Stimulated activated CD8-positive, alpha-beta memory T cell treated with anti-CD3 and anti-CD28 coated beads, Interleukin-15, amount 100 ng/mL, for 24 hours (primary cell): ENCODE results near the gene UVRAG.
"Not testable (repeated sequence)": the region's sequence is repeated elsewhere in the genome, so short reads cannot be mapped to it uniquely, and the experiment has no call there.

Experiments
- DNase-seq: peaks from one replicate; pipeline ENCODE4 v3.0.0-alpha.2; 2020; ENCODE audit warnings: low read depth

UVRAG gene

DNA sequence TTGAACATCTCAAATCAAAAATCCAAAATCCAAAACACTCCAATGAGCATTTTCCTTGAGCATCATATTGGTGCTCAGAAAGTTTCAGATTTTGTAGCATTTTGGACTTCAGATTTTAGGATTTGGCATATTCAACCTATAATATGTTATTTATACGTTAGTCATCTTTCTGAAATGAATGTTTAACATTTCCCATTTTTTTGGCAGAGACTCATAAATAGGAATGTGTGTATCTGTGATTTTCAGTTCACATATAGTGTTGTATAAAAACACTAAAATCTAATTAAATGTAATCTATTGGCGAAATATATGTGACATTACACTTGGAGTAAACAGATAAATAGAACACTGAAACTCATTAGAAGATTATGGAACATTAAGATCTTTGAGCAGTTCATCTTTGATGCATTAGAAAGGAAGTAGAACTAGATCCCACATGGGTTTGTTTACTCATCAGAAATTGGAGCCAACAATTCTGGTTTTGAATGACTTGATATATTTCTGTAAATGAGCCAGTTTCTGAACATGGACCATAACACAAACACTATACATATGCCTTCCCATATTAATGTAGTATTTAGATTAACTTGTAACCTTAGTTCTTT is 153.1 kb downstream of the UVRAG start:
- no peak for DNase-seq

DNA sequence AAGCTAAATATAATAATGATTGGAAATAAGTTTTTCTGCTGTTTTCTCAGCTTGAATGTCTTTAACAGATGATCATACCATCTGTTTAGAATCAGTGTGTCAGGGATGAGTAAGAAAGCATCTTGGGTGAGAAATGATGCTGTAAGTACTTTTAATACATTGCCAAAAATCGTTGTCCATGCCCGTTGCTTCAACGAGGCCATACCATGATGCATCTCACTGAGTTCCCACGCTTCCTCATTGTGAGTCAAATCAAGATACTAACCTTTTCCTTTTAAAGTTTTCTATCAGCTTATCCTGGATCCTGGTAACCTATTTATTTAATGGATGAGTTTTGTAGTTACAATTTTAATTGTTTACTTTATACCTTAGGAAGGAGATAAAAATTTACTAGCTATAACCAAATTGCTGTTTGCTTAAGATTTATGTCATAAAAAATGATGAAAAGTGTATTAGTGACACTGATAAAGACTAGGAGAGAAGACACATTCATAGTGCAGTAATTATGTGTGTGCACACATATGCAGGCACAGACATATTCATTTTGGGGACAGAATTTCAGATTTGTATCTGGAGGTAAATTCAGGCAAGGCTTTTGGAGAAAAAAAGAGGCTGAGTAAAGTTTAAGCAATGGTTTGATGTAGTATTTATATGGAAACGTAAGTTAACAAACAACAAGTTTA is 154.8 kb downstream of the UVRAG start:
- DNase-seq: no peak

DNA sequence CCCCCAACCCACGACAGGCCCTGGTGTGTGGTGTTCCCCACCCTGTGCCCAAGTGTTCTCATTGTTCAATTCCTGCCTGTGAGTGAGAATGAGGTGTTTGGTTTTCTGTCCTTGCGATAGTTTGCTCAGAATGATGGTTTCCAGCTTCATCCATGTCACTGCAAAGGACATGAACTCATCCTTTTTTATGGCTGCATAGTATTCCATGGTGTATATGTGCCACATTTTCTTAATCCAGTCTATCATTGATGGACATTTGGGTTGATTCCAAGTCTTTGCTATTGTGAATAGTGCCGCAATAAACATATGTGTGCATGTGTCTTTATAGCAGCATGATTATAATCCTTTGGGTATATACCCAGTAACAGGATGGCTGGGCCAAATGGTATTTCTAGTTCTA is 158.7 kb downstream of the UVRAG start:
- not testable (repeated sequence) for DNase-seq

DNA sequence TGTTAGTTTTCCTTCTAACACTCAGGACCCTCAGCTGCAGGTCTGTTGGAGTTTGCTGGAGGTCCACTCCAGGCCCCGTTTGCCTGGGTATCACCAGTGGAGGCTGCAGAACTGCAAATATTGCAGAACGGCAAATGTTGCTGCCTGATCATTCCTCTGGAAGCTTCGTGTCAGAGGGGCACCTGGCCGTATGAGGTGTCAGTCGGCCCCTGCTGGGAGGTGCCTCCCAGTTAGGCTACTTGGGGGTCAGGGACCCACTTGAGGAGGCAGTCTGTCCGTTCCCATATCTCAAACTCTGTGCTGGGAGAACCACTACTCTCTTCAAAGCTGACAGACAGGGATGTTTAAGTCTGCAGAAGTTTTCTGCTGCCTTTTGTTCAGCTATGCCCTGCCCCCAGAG is 164.1 kb downstream of the UVRAG start:
- not testable (repeated sequence) for DNase-seq

DNA sequence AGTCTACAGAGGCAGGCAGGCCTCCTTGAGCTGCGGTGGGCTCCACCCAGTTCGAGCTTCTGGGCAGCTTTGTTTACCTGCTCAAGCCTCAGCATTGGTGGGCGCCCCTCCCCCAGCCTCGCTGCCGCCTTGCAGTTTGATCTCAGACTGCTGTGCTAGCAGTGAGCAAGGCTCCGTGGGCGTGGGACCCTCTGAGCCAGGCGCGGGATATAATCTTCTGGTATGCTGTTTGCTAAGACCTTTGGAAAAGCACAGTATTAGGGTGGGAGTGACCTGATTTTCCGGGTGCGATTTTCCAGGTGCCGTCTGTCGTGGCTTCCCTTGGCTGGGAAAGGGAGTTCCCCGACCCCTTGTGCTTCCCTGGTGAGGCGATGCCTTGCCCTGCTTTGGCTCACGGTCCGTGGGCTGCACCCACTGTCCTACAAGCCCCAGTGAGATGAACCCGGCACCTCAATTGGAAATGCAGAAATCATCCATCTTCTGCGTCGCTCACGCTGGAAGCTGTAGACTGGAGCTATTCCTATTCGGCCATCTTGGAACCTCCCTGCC is 164.5 kb downstream of the UVRAG start:
- not testable (repeated sequence) for DNase-seq

DNA sequence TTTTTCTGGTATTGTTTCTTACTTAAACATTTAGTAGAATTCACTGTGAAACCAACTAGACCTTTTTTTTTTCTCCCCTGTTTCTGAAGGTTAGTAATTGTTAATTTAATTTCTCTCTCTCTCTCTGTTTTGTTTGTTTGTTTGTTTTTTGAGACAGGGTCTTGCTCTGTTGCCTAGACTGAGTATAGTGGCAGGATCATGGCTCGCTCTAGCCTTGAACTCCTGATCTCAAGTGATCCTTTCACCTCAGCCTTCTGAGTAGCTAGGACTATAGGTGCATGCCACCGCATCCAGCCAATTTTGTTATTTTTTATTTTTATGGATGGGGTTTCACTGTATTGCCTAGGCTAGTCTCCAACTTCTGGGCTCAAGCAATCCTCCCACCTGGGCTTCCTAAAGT is 165.0 kb downstream of the UVRAG start:
- DNase-seq: no peak

DNA sequence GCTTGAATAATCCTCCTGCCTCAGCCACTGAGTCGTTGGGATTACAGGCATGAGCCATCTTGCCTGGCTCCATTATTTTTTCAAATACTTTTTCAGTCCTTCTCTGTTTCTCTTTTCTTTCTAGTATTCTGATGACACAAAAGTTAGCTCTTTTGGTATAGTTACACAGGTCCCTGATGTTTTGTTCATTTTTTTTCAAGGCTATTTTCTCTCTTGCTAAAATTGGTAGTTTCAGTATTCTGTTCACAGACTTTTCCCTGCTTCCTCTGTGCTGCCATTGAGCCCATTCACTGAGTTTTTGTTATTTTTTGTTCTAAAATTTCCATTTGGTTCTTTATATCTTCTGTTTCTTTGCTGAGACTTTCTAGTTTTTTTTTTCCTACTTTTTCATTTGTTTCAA is 166.5 kb downstream of the UVRAG start:
- no peak for DNase-seq

DNA sequence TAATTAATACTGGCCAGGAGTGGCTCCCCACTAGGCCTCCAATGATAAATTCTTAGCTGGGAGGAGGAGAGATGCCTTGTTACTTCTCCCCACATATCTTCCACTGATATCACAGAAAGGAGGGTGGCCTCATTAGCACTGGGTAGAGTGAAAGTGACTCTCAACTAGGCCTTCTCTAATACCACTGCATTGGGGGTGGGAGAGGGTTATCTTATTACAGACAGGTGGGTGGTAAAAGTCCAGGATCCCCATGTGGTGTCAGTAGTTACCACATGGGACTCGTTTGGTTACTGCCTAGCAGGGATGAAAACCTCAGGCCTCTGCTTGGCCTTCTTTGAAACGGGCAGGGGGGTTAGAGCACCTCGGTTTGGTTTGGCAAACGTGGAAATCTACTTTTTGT is 167.3 kb downstream of the UVRAG start:
- DNase-seq: no peak

DNA sequence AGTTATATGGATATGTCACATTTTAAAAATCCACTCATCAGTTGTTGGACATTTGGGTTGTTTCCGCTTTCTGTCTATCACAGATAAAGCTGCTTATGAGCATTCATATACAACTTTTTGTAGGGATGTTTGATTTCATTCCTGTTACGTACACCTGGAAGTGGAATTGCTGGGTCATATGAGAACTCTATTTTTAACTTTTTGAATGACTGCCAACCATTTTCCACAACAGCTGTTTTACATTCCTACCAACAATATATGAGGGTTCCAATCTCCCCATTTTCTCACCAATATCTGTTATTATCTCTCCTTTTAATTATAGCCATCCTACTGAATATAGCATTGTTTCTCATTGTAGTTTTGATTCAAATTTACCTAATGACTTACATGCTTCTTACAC is 172.0 kb downstream of the UVRAG start:
- DNase-seq: no peak

DNA sequence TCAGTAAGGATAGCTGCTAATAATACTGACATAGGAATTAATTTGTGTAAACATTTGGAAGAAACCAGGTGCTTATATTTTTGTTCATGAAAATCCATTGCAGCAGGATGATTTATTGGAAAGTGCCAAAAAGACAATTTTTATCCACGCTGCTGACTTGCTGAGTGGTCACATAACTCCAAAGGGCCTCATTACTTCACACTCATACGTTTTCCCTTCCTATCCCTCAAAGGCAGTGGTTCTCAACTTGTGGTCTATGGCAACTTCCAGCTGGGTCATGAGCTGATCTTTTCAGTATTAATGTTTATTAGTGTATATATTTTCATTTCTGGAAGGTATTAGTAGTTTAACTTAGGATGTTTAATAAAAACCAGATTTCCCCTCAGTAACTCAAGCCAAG is 178.1 kb downstream of the UVRAG start:
- no peak for DNase-seq

DNA sequence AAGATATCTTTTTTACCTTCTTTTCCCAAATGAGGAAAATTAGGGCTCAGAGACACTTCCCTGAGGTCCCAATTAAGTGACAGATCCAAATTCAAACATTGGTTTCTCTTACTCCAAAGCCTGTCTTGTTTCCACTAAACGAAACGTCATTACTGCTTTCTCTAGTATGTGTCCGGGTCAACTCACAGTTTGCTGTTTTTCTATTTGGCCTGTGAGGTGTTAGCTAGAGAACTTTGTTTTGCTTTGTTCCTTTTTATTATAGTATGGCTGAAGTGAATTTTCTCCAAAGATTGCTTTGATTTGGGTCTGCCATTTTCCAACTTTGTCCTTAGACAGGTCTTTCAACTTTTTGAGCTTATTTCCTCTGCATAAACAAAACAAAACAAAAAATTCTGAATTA is 179.6 kb downstream of the UVRAG start:
- DNase-seq: no peak

DNA sequence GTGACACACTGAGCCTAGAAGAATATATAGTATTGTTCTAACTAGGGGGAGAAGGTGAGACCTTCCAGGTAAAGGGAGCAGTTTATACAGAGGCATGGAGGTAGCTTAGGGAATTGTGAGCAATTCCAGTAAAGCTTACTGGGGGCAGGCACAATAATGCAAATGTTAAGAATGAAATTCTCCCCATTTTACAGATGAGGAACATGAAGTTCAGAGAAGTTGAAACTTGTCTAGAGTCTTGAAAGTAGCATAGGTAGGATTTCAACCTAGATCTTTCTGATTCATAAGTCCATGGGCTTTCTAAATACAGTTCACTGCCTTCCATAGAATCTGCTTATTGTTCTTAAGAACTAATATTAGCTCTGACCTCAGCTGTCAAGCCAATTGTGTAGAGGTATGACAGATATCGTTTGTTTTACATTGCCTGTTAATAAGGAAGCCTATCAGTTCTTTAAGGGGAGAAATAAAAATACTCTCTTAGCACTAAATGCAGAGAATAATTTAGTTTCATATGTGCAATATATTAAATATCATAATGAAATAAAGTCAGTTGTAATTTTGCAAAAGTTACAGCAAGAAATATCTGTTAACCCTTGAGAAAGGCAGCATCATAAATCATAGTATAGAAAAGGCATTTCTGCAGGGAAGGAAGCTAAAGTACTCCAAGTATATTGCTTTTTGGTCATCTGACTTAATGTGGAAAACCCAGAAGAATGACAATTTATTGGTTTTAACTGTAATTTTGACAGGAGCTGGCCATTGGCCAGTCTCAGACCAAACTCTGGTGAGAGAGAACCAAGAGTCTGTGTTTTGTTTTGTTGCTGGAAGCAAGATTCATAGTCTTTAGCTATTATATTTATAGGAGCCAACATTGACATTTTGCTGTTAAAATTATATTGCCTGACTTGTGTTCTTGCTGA is 181.8 kb downstream of the UVRAG start:
- DNase-seq: no peak

DNA sequence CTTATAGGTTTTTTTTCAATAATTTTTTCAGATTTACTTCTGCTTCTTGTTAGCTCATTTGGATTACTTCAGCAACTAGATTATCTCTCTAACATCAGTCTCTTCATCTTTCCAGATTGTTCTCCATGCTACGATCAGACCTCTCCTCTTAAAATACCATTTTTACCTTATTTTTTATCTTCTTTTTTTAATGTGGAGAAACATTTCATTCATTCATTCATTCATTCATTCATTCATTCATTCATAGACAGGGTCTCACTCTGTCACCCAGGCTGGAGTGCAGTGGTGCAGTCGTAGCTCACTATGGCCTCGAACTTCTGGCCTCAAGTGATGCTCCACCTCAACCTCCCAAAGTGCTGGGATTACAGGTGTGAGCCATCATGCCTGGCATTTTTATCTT is 189.4 kb downstream of the UVRAG start:
- DNase-seq: no peak

DNA sequence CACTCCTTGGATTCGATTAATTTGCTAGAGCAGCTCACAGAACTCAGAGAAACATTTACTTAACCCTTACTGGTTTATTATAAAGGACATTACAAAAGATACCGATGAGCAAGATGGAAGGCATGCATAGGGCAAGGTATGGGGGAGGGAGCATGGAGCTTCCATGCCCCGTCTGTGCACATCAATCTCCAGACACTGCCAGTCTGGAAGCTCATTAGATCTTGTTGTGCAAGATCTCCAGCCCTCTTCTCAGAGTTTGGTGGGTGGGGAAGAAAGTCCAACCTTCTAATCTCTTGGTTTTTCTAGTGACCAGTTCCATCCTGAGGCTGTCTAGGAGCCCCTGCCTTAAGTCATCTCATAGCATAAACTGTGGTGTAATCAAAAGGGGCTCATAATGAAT is 190.7 kb downstream of the UVRAG start:
- DNase-seq: no peak

DNA sequence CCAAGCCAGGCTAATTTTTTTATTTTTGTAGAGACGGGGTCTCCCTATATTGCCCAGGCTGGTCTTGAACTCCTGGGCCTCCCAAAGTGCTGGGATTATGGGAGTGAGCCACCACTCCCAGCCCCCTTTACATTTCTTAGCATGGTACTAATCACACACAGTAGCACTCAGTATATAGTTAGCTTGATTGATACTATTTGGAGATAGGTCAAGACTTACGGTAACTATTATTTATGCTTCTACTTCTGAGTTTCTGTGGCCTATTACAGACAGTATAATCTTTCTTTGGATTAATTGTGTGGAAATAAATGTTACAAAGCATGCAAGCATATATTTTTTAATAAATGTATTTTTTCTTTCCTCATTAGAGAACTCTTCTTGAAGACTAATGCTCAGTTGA is 192.2 kb downstream of the UVRAG start:
- DNase-seq: no peak

DNA sequence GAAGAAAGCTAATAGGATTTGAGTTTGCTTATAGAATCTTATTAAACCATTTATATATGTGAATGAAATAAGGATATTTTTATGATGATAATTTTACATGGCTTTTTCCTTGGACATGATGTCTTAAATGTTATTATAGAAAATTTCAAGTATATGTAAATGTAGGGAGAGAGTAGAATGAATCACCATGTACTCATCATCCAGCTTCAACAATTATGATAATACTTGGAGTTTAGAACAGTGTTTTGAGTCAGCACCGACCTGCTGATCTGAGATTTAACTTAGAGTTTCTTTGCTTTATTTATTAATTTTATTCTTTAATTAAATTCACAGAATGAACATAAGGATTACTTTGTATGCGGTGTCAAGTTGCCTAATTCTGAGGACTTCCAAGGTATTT is 193.5 kb downstream of the UVRAG start:
- no peak for DNase-seq

DNA sequence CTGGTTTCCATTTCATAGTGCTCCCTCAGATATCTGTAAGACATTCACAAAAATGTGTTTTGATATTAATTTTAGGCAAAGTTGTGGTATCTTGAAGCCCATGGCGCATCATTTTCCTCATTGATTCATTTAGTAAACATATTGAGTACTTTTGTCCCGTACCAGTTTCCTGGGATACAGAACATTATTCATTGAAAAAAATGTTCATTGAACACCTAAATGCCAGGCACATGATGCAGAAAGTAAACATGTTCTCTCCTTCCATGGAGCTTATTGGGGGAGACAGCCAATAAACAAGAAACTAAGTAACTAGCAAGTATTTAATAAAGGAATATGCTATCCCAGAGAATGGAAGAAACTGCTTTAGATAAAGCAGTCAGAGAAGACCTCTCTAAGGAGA is 195.0 kb downstream of the UVRAG start:
- DNase-seq: no peak

DNA sequence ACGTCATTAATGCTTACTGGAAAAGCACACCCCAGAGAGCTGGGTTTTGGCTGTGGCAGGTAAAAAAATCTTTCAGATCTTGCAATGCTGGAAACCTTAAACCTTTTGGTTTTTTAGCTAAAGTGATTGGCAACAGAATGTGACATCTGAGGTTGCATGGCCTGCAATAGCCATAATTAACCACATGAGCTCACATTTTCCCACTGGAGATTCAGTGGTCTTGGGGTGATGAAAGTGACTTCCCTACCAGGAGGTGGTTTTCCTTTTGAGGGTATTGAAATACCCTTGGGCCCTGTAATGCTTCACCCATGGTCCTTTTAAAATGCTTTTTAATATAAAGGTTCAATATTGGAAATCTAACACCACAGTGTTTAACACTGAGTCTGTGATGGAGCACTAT is 198.5 kb downstream of the UVRAG start:
- DNase-seq: no peak

DNA sequence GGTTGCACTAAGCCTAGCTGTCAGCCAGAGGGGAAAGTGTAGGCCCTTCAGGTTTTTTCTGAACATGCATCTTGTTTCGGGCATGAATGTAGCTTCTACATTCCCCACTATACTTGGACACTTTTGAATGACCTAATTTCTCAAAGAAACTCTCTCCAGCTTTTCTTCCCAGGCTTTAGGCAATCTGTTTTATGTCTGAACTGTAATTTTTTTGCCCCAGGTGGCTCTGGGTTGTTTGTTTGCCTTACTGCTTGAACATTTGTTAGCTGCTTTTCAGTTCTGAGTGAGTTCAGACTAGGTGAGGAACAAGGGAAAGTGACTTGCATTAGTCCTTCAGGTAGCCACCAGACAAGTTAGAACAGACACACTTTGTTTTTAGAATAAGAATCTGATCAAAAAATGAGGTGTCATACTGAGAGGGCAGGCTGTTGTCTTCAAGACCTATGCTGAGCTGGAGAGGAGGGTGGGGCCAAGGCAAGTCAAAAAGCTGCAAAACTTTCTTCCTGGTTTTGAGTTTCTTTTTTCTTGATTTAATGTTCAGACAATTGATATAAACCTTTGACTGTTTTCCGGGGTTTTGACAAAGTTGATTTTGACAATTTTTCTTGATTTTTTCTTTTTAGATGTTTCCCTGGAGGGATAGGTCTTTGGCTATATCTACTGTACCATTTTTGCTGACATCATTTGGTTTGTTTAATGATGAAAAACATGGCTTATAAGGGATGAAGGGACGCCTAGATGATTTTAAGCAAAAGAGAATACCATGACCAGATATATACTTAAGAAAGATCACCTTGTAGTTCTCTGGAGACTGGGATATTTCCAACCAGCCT is 208.4 kb downstream of the UVRAG start:
- DNase-seq: no peak

DNA sequence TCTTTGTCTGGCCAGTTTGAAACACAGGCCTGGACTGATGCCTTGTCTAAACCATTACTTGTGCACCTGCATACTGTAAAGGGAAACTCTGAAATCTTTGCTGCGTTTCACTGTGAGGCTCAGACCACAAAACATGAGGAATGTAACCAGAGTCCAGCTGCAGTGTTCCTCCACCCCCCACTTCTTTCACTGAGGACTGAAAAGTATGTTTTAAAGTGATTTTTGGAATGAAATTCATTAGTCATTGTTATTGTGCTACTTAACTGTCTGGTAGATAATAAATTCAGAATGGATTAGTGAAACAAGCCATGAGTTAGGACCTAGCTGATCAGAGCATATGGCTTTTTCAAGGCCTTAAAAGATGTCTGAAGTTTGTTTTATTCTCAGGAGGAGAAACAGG is 210.1 kb downstream of the UVRAG start:
- no peak for DNase-seq

DNA sequence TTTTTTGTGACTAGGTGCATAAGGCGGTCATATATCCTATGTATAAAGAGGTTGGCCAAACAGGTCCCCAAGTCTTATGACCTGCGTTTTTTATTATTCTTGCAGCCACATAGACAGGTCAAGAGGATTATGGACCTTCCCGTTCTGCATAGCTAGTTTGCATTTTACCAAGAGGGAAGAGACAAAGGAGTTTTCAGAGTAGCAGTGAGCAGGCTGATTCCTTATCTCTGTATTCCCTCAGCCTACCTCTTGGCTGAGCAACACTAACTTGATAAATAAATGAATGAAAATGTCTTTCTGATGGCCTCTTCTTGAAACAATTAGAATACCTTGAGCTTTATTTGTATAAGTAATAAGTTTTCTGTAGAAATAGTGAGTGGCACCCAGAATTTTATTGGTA is 210.8 kb downstream of the UVRAG start:
- DNase-seq: no peak

DNA sequence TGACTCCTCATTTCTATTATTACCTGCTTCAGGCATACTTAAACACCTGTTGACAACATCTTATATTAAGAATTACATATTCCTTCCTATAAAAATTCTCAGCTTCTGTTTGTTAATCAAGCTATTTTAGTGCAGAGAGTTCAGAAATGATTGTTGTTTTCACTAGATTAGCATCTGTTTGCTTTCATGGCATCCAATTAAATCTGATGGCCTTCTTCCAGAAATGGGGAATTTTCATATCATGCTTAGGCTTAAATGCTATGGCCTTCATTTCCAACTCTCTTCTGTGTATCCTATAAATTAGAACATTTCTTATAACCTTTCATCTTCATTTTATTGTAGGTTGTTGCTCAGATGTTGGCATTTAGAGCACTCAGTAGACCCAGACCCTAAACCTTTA is 211.3 kb downstream of the UVRAG start:
- DNase-seq: no peak
